Activated B cell treated with CpG ODN at 0.5 μM for 24 hours (primary cell): ENCODE results near the gene GPATCH11. TPM values are rescaled to one million over a fixed set of nuclear protein-coding genes. Genes with fewer than 3 reads are reported as not detected.
A peak's percentile ranks its signal among the peaks of the same experiment; 100 is the strongest.

Source experiments
- ATAC-seq: fragments of 200-7000 bp; cut with Tn5 transposase; one replicate; pipeline ENCODE4 v1.10.0; 2021; ENCODE audit warnings: low read depth, mild to moderate bottlenecking, moderate library complexity
- CTCF ChIA-PET: fragments of 350-600 bp; sonication (Branson Sonifier 250); formaldehyde crosslinking; loops from one replicate; lab custom pipeline; 2021; ENCODE audit warnings: antibody characterized with exemption; lab: Charles Lee
- POLR2A ChIA-PET: fragments of 350-600 bp; sonication (Branson Sonifier 250); formaldehyde crosslinking; loops from one replicate; lab custom pipeline; 2021; ENCODE audit warnings: antibody characterized with exemption; lab: Charles Lee
- DNase-seq: peaks from one replicate; pipeline ENCODE4 v3.0.0; 2022
- H3K27ac Mint-ChIP-seq: one replicate; pipeline ENCODE4 v1.8.0; 2020; ENCODE audit warnings: mixed read lengths
- H3K27me3 Mint-ChIP-seq: one replicate; pipeline ENCODE4 v1.8.0; 2021; ENCODE audit warnings: mixed read lengths
- H3K36me3 Mint-ChIP-seq: one replicate; pipeline ENCODE4 v1.8.0; 2021; ENCODE audit warnings: low read depth, mixed read lengths
- H3K4me1 Mint-ChIP-seq: one replicate; pipeline ENCODE4 v1.8.0; 2021; ENCODE audit warnings: mixed read lengths
- H3K4me3 Mint-ChIP-seq: one replicate; pipeline ENCODE4 v1.8.0; 2020; ENCODE audit warnings: mild to moderate bottlenecking, mixed read lengths
- H3K9me3 Mint-ChIP-seq: one replicate; pipeline ENCODE4 v1.8.0; 2020; ENCODE audit warnings: mixed read lengths
- CTCF ChIP-seq: fragments of 200-600 bp; IDR thresholded peaks from one replicate; pipeline ENCODE4 v1.8.0; 2022; ENCODE audit warnings: antibody characterized with exemption, mild to moderate bottlenecking
- intact Hi-C: fragments of 100-400 bp; cut with micrococcal nuclease; formaldehyde crosslinking; loops from one replicate; pipeline ENCODE4 v1.15.1; 2024
- total RNA-seq: library from RNA; stranded (reverse); gene quantifications from 2 replicates; pipeline ENCODE4 v1.2.3, GENCODE V29; 2022

Gene GPATCH11
- total RNA-seq, 1 donor from 2014 or later, result 32.9 TPM

DNA sequence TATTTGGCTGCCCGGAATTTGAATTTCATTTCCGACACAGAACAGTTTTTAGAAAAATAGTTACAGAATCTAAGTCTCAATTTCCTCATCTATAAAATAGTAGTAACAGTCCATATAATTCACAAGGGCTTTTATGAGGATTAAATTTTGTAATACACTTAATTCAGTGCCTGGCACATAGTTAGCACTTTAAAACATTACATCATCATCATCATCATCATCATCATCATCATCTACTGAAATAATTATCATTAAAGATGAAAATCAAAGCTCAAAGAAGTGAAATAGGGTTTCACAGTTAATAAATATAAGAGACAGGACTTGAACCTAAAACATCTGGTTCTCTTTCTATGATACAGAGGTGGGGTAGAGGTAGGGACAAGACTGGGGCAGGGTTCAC is 13.4 kb upstream of the GPATCH11 start:
- ChIA-PET CTCF (no interaction called here), POLR2A (no interaction called here)
- no peak for TF ChIP-seq CTCF

DNA sequence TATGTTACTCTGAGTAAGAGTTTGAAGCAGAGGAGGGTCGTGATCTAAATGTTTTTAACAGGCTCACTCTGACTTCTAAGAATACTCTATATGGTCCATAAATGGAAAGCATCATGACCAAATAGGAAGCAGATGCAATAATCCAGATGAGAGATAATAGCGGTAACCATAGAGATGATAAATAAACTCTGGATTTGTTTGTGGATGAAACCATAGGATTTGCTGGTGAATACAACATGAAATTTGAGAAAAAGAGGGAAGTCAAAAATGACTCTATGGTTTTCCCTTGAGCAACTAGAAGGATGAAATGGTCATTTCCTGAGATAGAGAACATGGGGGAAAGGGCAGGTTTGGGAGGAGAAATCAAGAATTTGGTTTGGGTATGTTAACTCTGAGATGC is 4.1 kb upstream of the GPATCH11 start:
- Mint-ChIP-seq H3K27ac (no peak overlapping the region), H3K36me3 (peaks cover 62% of the 10 kb centered on the region), H3K4me3 (peak overlapping the region; percentile 72), H3K4me1 (peaks cover 10% of the 10 kb centered on the region), H3K9me3 (no peaks in the 10 kb centered on the region), H3K27me3 (no peaks in the 10 kb centered on the region)
- DNase-seq (no peak), ATAC-seq (no peak)
- no peak for TF ChIP-seq CTCF
- intact Hi-C loops, result loop anchor here (1.0 to 10.0 kb wide), 6 partner anchors 10 to 1672 kb away; partner anchors contain the start of genes ATL2, EIF2AK2 and SRSF7
- ChIA-PET POLR2A (no interaction called here), CTCF (no interaction called here)

More for the DNA sequence above, 13.4 kb upstream of the GPATCH11 start:
- ATAC-seq (no peak), DNase-seq (no peak)
- H3K4me1 Mint-ChIP-seq, result peaks cover 21% of the 10 kb centered on the region
- H3K27me3 Mint-ChIP-seq, result no peaks in the 10 kb centered on the region
- peaks cover 73% of the 10 kb centered on the region for H3K36me3 Mint-ChIP-seq
- intact Hi-C loops, result no loop called here
- no peak overlapping the region for H3K27ac Mint-ChIP-seq
- no peaks in the 10 kb centered on the region for H3K9me3 Mint-ChIP-seq
- H3K4me3 Mint-ChIP-seq, result no peak overlapping the region

DNA sequence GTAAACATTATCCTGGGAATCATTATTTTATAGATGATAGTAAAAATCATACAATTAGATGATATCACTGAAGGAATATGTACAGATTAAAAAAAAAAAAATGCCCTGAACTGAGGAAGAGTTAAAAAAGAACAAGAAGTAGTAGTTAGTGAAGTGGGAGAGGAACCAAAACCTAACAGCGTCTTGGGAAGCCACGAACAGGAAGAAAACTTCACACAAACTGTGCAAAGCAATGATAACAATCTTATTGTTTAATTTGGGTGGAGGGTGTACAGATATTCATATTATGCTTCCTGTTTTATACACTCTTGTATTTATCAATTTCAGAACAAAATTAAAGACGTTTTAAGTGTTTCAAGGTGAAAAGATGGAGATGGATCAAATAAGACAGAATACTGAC is 3.6 kb upstream of the GPATCH11 start:
- H3K27me3 Mint-ChIP-seq, result no peaks in the 10 kb centered on the region
- peaks cover 59% of the 10 kb centered on the region for H3K36me3 Mint-ChIP-seq
- intact Hi-C loops, result loop anchor here (1.0 to 10.0 kb wide), 6 partner anchors 10 to 1672 kb away; partner anchors contain the start of genes ATL2, EIF2AK2 and SRSF7
- CTCF ChIA-PET, result no interaction called here
- no peak for ATAC-seq
- H3K9me3 Mint-ChIP-seq, result no peaks in the 10 kb centered on the region
- peak overlapping the region; percentile 72 for H3K4me3 Mint-ChIP-seq
- H3K27ac Mint-ChIP-seq, result no peak overlapping the region
- TF ChIP-seq CTCF, result no peak
- peaks cover 10% of the 10 kb centered on the region for H3K4me1 Mint-ChIP-seq
- DNase-seq, result no peak
- POLR2A ChIA-PET, result no interaction called here

DNA sequence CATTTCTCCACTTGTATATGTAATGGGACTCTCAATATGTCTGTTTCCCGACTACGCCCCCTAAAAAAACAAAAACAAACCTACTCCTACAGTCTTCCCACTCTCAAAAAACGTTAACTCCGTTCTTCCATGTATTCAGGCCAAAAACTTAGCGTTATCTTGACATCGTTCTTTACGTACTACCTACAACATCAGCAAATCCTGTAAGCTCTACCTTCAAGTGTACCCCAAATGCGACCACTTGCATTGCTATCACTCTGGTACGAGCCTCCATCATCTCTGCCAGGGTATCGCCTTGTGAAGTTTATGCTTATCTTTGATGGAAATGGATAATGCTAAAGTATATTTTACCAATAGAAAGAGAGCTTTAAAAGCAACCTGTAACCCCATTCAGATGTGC is 479 bp downstream of the GPATCH11 start:
- H3K9me3 Mint-ChIP-seq, result no peaks in the 10 kb centered on the region
- no peak overlapping the region for H3K4me3 Mint-ChIP-seq
- ATAC-seq, result no peak
- DNase-seq, result no peak
- ChIA-PET CTCF (no interaction called here), POLR2A (interaction anchor here (0.8 to 2.4 kb wide), 7 partner anchors 9 to 147 kb away, joined by 3 to 7 read pairs (median 5); partner anchors contain the start of genes CEBPZ, NDUFAF7 and STRN)
- peaks cover 27% of the 10 kb centered on the region for H3K4me1 Mint-ChIP-seq
- H3K27ac Mint-ChIP-seq, result no peak overlapping the region
- no peak for TF ChIP-seq CTCF
- H3K36me3 Mint-ChIP-seq, result peaks cover 42% of the 10 kb centered on the region
- H3K27me3 Mint-ChIP-seq, result no peaks in the 10 kb centered on the region
- intact Hi-C loops, result loop anchor here (1.0 to 10.0 kb wide), 10 partner anchors 8 to 1668 kb away; partner anchors contain the start of genes ATL2, CEBPZ, CEBPZOS and EIF2AK2

DNA sequence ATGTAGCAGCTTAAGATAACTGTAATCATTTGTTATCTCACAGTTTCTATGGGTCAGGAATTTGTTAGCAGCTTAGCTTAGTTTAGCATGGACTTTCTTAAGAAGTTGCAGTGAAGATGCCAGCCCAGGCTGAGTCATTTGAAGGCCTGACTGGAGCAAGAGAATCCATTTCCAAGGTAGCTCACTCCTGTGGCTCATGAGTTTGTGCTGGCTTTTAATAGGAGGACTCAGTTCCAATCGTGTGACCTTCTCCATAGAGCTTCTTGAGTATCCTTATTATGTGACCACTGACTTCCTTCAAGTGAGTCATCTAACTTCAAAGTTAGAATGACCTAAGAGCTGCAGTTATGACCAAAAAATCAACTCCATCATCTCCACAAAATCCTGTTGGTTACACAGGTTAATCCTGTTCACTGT is 1.4 kb downstream of the GPATCH11 start:
- CTCF ChIA-PET, result no interaction called here
- ATAC-seq (no peak), DNase-seq (no peak)
- TF ChIP-seq CTCF, result no peak
- Mint-ChIP-seq H3K4me3 (no peak overlapping the region), H3K9me3 (no peaks in the 10 kb centered on the region), H3K27ac (no peak overlapping the region), H3K36me3 (peaks cover 37% of the 10 kb centered on the region), H3K4me1 (peaks cover 37% of the 10 kb centered on the region), H3K27me3 (no peaks in the 10 kb centered on the region)
- intact Hi-C loops, result loop anchor here (2.0 to 10.0 kb wide), 4 partner anchors 21 to 1289 kb away; partner anchors contain the start of genes ATL2, CEBPZ and NDUFAF7
- POLR2A ChIA-PET, result interaction anchor here (0.8 to 2.1 kb wide), 3 partner anchors 9 to 146 kb away, joined by 4 to 7 read pairs (median 4); partner anchors contain the start of genes CEBPZ and NDUFAF7
